LNCaP clone FGC (cell line): ENCODE results near the gene GTF3C4.

Experiments used
- DNase-seq: peaks from one replicate; pipeline ENCODE4 v3.0.0-alpha.2; 2011; ENCODE audit warnings: low read depth
- H3K4me3 ChIP-seq: 2 replicates; pipeline ENCODE4 v1.5.1; 2011; ENCODE audit warnings: mild to moderate bottlenecking, low read depth, low read length, control low read depth
- TF ChIP-seq, protein P1 (sequence below): IDR thresholded peaks from 2 replicates; pipeline ENCODE4 v1.5.1; 2012; ENCODE audit warnings: mild to moderate bottlenecking; ENCODE audit not compliant: control insufficient read depth, insufficient read depth; ENCODE audit errors: extremely low read depth

GTF3C4 gene

DNA sequence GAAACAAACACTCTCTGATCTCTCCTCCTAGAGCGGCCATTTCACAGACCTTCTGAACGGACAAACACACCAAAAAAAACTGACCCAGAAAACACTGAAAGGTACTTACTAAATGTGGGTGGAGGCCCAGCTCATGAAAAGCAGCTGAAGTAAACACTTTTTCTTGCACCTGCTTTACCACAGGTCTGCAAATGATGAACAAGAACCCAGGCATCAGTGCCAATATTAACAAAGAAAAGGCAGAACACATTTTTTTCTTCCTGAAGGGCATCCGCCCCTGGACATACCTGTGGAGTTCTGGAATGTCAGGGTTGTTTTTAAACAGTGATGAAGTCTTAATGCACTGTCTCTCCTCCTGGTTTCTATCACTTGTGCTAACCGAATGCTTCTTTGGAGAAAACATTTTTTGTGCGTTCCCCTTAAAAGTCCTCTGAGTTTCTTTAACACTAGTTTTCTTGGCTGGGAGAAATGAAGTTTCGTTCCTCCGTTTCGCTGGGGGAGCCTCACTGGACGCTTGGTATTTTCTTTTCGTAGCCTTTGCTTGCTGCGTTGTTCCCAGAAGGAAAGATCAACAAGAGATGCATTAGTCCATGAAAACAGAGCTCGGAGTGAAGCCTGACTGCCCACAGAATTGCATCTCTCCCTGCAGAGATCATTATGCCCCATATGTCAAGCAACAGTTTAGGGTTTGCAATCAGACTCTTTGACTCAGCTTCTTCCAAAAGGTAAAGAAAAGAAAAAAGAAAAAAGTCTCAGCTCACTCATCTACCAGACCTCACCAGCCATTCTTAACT, 7.9 kb upstream of the GTF3C4 start:
- H3K4me3 ChIP-seq: no peak overlapping the region
- no peak for DNase-seq
- TF ChIP-seq, protein P1, sequence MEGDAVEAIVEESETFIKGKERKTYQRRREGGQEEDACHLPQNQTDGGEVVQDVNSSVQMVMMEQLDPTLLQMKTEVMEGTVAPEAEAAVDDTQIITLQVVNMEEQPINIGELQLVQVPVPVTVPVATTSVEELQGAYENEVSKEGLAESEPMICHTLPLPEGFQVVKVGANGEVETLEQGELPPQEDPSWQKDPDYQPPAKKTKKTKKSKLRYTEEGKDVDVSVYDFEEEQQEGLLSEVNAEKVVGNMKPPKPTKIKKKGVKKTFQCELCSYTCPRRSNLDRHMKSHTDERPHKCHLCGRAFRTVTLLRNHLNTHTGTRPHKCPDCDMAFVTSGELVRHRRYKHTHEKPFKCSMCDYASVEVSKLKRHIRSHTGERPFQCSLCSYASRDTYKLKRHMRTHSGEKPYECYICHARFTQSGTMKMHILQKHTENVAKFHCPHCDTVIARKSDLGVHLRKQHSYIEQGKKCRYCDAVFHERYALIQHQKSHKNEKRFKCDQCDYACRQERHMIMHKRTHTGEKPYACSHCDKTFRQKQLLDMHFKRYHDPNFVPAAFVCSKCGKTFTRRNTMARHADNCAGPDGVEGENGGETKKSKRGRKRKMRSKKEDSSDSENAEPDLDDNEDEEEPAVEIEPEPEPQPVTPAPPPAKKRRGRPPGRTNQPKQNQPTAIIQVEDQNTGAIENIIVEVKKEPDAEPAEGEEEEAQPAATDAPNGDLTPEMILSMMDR: no peak

DNA sequence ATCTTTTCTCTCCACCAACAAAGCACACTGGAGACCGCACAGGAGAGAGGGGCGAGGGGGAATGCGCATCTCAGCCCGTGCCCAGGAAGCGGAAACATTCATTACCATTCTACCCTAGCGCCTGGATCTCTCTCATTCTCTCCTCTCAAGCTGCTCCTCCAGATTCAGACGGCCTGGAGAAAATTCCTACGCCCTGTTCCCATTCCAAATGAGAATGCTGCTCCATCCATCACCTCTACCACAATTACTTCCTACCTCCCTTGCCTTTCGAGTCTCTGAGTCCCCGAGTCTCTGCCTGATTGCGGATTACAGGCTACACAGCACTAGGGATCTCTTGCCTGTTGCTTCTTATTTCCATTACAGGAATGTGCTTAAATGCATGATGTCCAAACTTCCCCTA, 7.1 kb upstream of the GTF3C4 start:
- H3K4me3 ChIP-seq: no peak overlapping the region
- TF ChIP-seq, protein P1: no peak
- no peak for DNase-seq

DNA sequence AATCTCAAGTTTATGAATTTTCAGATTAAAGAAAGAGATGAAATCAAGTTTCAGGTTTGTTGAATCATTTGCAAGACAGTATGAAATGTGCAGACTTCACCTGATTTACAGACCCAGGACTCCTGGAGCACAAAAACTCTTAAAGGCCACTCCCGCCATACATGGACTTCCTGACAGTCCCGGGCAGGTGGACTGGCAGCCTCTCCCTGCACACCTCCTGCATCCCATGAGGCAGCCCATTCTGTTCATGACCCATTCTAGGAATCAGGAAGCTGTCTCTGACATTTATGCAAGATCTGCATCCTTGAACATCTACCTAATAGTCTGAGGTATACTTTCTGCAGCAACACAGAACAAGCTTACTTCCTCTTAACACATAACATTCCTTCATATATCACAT, 6.4 kb upstream of the GTF3C4 start:
- TF ChIP-seq, protein P1: no peak
- H3K4me3 ChIP-seq: no peak overlapping the region
- no peak for DNase-seq

DNA sequence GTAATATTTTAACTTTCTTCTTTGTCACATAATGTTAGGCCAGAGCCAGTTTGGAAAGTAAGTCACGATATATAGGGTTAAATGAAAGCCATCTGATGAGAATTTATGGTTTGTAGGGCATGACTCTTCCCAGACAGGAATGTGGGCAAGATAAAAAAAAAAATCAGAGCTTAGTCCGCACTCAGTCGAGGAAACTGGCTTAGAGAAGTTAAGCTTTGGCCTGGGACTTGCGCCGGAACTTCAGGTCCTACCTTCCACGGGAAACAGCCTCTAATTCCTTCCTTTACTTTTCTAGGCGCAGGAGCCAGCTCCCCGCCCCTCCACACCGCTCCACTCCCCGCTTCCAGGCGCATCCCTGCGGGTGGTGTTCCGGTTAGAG, 956 bp upstream of the GTF3C4 start:
- peak overlapping the region; percentile 95 for H3K4me3 ChIP-seq
- peak; percentile 62 for DNase-seq
- TF ChIP-seq, protein P1: no peak

DNA sequence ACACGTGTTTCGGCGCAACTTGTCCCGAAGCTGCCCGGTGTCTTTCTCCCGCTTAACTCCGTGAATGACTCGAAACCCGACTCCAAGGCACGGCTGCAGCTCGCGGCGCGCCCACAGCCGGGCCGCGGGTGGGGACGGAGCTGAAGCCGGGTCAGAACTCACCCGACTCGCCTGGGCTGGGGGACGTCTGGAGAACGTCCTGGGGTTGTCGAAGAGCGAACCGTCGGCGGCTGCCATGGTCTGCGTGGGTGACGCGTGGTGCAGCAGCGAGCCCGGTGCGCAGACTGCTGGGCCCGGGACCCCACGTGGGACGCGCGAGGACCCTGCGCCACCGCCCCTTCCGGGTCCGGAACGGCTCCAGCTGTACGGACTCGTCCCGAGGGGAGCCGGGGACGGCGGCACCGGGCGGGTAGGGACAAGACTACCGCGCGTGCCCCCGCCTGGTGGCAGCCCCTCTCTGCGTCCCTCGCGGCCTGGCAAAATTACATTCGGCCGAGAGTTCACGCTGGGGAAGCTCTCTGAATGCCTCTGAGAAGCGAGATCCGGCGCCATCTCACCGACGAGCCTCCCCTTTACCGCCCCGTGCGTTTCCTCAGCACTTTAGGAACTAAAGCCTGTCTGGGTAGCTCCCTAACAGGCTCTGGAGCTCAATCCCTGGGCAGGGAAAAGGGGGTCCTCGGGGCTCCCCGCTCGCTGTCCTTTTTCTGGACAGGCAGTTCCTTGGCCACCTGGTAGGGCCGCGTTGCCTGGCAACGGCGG, 387 bp upstream of the GTF3C4 start, which contains the start of gene DDX31:
Gene DDX31 (minus strand): TSS at position 286 of the 759 bp plus-strand sequence. CDS start 49 bp downstream, at position 237.
- DNase-seq: peak; percentile 43
- H3K4me3 ChIP-seq: peak within 1 kb of the TSS; percentile 95
- TF ChIP-seq, protein P1: no peak

DNA sequence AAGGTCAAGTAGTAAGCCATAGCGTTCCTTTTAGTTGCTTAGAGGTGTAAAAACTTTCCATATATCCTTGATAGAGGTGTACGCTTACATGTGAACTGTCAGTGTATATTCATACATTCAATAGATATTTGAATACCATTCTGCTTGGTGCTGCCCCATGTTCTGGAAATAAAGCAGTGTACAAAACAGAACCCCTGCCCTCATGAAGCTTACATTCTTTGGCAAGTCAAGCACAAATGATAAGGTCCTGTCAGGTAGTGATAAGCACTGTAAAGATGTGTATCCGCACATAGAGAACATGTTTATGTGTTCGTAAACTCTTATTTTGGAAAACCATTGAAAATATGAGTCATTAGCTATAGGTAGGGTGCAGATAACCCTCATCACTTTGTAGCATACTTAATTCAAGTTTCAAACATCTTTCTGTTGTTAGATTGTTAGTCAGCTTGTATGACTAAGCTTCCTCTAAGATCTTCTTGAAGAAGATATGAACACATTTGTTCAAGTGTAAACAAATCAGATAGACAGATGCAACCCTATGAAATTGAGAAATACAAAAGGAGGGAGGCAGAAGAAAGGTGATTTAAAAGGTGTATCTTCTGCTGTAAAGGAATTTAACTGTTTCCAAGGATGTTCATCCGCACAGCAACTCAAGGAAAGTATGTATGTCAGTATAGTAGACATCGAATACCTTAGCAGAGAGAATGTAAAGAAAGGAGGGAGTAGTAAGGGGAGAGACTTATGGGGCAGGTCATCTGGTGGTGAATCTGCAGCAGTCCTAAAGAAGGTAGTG, 1.6 kb downstream of the GTF3C4 start:
- DNase-seq: no peak
- peak overlapping the region; percentile 95 for H3K4me3 ChIP-seq
- TF ChIP-seq, protein P1: no peak
